ENCODE results near the gene THAP7.

GRCh38 chr22:20997536-20998257, 4.2 kb downstream of the THAP7 start:
- no peak for TF ChIP-seq CTCF (IDR thresholded peaks at IDR 0.05)
- TF ChIP-seq EZH2 (IDR thresholded peaks at IDR 0.05; ENCODE audit: borderline replicate concordance, insufficient read depth, low read depth, low read length, poor library complexity, severe bottlenecking) = no peak
